Right lobe of liver (tissue), 4 donors: Measurements from ENCODE around the gene EXOSC3.

ENCODE experiments used
- POLR2A ChIP-seq: fragments of 450-650 bp; IDR thresholded peaks from one replicate; pipeline ENCODE4 v1.6.1; 2017; ENCODE audit warnings: antibody characterized with exemption, mild to moderate bottlenecking
- TF ChIP-seq, protein P1 (sequence below), 4 donors: fragments of 200-600 bp in 3 of 4; fragments of 450-650 bp in 1 of 4; IDR thresholded peaks; one replicate each; pipeline versions ENCODE4 v1.5.1 to v1.8.0; 2016 to 2022; ENCODE audit warnings: antibody characterized with exemption in 4 of 4, mild to moderate bottlenecking in 2 of 4
- donor health status: DM: no; HTN: no; CAD: no.
- donor health status: DM: no; HTN: no; CAD: no.
- donor health status: DM: no; HTN: yes; CAD: no.

- TF ChIP-seq POLR2A = no peak
- TF ChIP-seq, protein P1, sequence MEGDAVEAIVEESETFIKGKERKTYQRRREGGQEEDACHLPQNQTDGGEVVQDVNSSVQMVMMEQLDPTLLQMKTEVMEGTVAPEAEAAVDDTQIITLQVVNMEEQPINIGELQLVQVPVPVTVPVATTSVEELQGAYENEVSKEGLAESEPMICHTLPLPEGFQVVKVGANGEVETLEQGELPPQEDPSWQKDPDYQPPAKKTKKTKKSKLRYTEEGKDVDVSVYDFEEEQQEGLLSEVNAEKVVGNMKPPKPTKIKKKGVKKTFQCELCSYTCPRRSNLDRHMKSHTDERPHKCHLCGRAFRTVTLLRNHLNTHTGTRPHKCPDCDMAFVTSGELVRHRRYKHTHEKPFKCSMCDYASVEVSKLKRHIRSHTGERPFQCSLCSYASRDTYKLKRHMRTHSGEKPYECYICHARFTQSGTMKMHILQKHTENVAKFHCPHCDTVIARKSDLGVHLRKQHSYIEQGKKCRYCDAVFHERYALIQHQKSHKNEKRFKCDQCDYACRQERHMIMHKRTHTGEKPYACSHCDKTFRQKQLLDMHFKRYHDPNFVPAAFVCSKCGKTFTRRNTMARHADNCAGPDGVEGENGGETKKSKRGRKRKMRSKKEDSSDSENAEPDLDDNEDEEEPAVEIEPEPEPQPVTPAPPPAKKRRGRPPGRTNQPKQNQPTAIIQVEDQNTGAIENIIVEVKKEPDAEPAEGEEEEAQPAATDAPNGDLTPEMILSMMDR (IDR thresholded peaks at IDR 0.05) = no peak
Observed at GRCh38 chr9:37792122-37792521, 7.3 kb upstream of the EXOSC3 start.
